OCI-LY1 (cell line): Measurements from ENCODE around the gene VWDE.

Source experiments
- H2AFZ ChIP-seq: fragments of 200-600 bp; sonication (generic), shearing (Covaris generic); 2 replicates; pipeline ENCODE4 v1.6.0; 2014; ENCODE audit warnings: antibody characterized with exemption, mild to moderate bottlenecking, low read length
- H3F3A ChIP-seq: fragments of 200-600 bp; sonication (generic), shearing (Covaris generic); 2 replicates; pipeline ENCODE4 v1.6.0; 2014; ENCODE audit warnings: mild to moderate bottlenecking, antibody characterized with exemption, low read length, moderate library complexity; ENCODE audit not compliant: insufficient read depth
- H3K27ac ChIP-seq: fragments of 200-600 bp; sonication (generic); 2 replicates; pipeline ENCODE4 v1.5.1; 2014; ENCODE audit warnings: low read length, mixed run types, mild to moderate bottlenecking, low read depth; ENCODE audit not compliant: poor library complexity, severe bottlenecking
- H3K27me3 ChIP-seq: fragments of 200-600 bp; sonication (generic); 2 replicates; pipeline ENCODE4 v1.6.0; 2014; ENCODE audit warnings: antibody characterized with exemption, mild to moderate bottlenecking, low read length, moderate library complexity; ENCODE audit not compliant: insufficient read depth
- H3K36me3 ChIP-seq: fragments of 200-600 bp; sonication (generic); 2 replicates; pipeline ENCODE4 v1.6.1; 2014; ENCODE audit warnings: mild to moderate bottlenecking, antibody characterized with exemption, low read length, moderate library complexity, mixed read lengths; ENCODE audit not compliant: insufficient read depth
- H3K4me1 ChIP-seq: fragments of 200-600 bp; sonication (generic); 2 replicates; pipeline ENCODE4 v1.5.1; 2014; ENCODE audit warnings: mild to moderate bottlenecking, low read length, moderate library complexity; ENCODE audit not compliant: insufficient read depth, severe bottlenecking
- H3K4me2 ChIP-seq: fragments of 200-600 bp; sonication (generic), shearing (Covaris generic); 2 replicates; pipeline ENCODE4 v1.6.1; 2014; ENCODE audit warnings: low read length
- H3K4me3 ChIP-seq: fragments of 200-600 bp; sonication (generic); 2 replicates; pipeline ENCODE4 v1.5.1; 2014; ENCODE audit warnings: low read length, low read depth, mild to moderate bottlenecking, mixed read lengths; ENCODE audit not compliant: poor library complexity, severe bottlenecking
- H3K79me2 ChIP-seq: fragments of 200-600 bp; shearing (Covaris generic); 2 replicates; pipeline ENCODE4 v1.6.1; 2016; ENCODE audit warnings: mixed run types, low read length, mixed read lengths; ENCODE audit not compliant: insufficient read depth
- H3K9ac ChIP-seq: fragments of 200-600 bp; sonication (generic), shearing (Covaris generic); 2 replicates; pipeline ENCODE4 v1.6.1; 2014; ENCODE audit warnings: mild to moderate bottlenecking, low read length, mixed read lengths
- H3K9me2 ChIP-seq: fragments of 200-600 bp; sonication (generic), shearing (Covaris generic); 2 replicates; pipeline ENCODE4 v1.6.1; 2014; ENCODE audit warnings: low read depth, mild to moderate bottlenecking, low read length, mixed read lengths
- H3K9me3 ChIP-seq: fragments of 200-600 bp; shearing (Covaris generic); 2 replicates; pipeline ENCODE4 v1.6.1; 2014; ENCODE audit warnings: low read length, mixed read lengths
- H4K20me1 ChIP-seq: fragments of 200-600 bp; sonication (generic), shearing (Covaris generic); 2 replicates; pipeline ENCODE4 v1.6.0; 2016; ENCODE audit warnings: mild to moderate bottlenecking, low read length; ENCODE audit not compliant: insufficient read depth
- EZH2 ChIP-seq: fragments of 200-600 bp; sonication (generic), shearing (Covaris generic); IDR thresholded peaks from 2 replicates; pipeline ENCODE4 v1.8.0; 2017; ENCODE audit warnings: borderline replicate concordance, mixed run types, mild to moderate bottlenecking, antibody characterized with exemption, low read length, moderate library complexity, mixed read lengths
- TF ChIP-seq, protein P1 (sequence below): fragments of 200-600 bp; sonication (generic), shearing (Covaris generic); IDR thresholded peaks from 2 replicates; pipeline ENCODE4 v1.5.1; 2017; ENCODE audit warnings: mild to moderate bottlenecking, antibody characterized with exemption, low read length, moderate library complexity, mixed read lengths

Gene VWDE

DNA sequence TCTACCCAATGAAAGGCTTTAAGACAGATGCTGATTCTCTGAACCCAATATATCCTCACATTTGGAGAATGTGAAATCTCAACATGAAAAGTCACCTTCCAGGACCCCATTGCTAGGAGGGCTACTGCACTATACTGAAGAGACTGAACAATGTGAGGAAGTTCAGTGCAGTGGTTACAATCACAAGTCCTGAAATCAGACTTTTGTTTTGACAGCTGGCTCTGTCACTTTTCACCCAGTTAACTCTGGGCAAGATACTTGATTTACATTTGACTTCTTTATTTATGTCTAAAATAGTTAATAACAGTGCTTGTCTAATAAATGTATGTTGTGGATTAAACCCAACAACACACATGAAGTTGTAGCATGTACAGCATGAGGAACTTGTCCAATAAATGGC is 14.8 kb upstream of the VWDE start:
- Histone ChIP-seq H3K79me2 (no peaks in the 10 kb centered on the region), H3K9ac (no peak overlapping the region), H4K20me1 (no peaks in the 10 kb centered on the region), H3F3A (no peaks in the 10 kb centered on the region), H3K9me2 (no peaks in the 10 kb centered on the region), H3K27ac (no peak overlapping the region), H3K9me3 (no peaks in the 10 kb centered on the region), H3K4me3 (no peak overlapping the region), H3K27me3 (no peaks in the 10 kb centered on the region), H3K4me1 (no peaks in the 10 kb centered on the region), H2AFZ (no peak overlapping the region), H3K36me3 (no peaks in the 10 kb centered on the region), H3K4me2 (no peak overlapping the region)
- TF ChIP-seq, protein P1, sequence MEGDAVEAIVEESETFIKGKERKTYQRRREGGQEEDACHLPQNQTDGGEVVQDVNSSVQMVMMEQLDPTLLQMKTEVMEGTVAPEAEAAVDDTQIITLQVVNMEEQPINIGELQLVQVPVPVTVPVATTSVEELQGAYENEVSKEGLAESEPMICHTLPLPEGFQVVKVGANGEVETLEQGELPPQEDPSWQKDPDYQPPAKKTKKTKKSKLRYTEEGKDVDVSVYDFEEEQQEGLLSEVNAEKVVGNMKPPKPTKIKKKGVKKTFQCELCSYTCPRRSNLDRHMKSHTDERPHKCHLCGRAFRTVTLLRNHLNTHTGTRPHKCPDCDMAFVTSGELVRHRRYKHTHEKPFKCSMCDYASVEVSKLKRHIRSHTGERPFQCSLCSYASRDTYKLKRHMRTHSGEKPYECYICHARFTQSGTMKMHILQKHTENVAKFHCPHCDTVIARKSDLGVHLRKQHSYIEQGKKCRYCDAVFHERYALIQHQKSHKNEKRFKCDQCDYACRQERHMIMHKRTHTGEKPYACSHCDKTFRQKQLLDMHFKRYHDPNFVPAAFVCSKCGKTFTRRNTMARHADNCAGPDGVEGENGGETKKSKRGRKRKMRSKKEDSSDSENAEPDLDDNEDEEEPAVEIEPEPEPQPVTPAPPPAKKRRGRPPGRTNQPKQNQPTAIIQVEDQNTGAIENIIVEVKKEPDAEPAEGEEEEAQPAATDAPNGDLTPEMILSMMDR: no peak
- TF ChIP-seq EZH2: no peak

DNA sequence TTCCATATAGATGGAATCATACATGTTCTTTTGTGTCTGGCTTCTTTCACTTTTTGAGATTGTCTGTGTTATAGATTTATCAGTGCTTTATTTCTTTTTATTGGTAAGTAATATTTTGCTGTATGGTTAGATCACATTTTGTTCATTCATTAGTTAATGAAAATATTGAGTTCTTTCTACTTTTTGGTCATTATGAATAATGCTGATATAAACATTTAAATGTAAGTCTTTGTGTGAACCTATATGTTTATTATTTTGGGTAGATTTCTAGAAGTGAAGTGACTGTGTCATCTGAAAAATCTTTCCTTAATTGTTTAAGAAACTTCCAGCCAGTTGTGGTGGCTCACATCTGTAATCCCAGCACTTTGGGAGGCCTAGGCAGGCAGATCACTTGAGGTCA is 11.4 kb upstream of the VWDE start:
- Histone ChIP-seq H3K4me3 (no peak overlapping the region), H3K9ac (no peak overlapping the region), H3K4me2 (no peak overlapping the region), H4K20me1 (no peaks in the 10 kb centered on the region), H3K36me3 (no peaks in the 10 kb centered on the region), H3K79me2 (no peaks in the 10 kb centered on the region), H3K27me3 (no peaks in the 10 kb centered on the region), H3K9me2 (no peaks in the 10 kb centered on the region), H2AFZ (no peak overlapping the region), H3K27ac (no peak overlapping the region), H3F3A (no peaks in the 10 kb centered on the region), H3K4me1 (no peaks in the 10 kb centered on the region), H3K9me3 (no peaks in the 10 kb centered on the region)
- no peak for TF ChIP-seq EZH2

DNA sequence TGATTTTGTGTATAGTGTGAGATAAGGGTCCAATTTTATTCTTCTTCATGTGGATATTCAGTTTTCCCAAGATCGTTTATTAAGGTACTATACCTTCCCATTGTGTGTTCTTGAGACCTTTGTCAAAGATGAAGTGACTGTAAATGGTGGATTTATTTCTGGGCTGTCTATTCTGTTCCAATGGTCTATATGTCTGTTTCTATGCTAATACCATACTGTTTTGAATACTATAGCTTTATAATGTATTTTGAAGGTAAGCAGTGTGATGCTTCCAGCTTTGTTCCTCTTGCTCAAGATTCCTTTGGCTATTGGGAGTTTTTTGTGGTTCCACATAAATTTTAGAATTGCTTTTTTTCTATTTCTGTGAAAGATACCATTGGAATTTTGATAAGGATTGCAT is 8.7 kb upstream of the VWDE start:
- Histone ChIP-seq H3K9me2 (no peaks in the 10 kb centered on the region), H3K27ac (no peak overlapping the region), H4K20me1 (no peaks in the 10 kb centered on the region), H3K27me3 (no peaks in the 10 kb centered on the region), H3K4me2 (no peak overlapping the region), H3K36me3 (no peaks in the 10 kb centered on the region), H3K4me3 (no peak overlapping the region), H3K79me2 (no peaks in the 10 kb centered on the region), H3K9ac (no peak overlapping the region), H3K4me1 (no peaks in the 10 kb centered on the region), H3F3A (no peaks in the 10 kb centered on the region), H2AFZ (no peak overlapping the region), H3K9me3 (no peaks in the 10 kb centered on the region)
- TF ChIP-seq, protein P1: no peak
- no peak for TF ChIP-seq EZH2

DNA sequence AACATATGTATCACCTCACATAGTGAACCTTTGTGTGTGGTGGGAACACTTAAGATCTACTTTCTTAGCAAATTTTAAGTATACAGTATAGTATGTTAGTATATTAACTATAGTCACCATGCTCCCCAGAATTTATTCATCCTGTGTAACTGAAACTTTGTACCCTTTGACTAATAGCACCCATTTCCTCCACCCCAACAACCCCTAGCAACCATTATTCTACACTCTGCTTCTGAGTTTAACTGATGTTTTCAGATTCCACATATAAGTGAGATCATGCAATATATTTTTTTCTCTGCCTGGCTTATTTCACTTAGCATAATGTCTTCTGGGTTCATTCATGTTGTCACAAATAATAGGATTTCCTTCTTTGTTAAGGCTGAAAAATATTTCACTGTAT is 6.9 kb upstream of the VWDE start:
- no peaks in the 10 kb centered on the region for H3K36me3 ChIP-seq

More for the DNA sequence above, 6.9 kb upstream of the VWDE start:
- H4K20me1 ChIP-seq: no peaks in the 10 kb centered on the region
- H3F3A ChIP-seq: no peaks in the 10 kb centered on the region
- no peak overlapping the region for H2AFZ ChIP-seq
- H3K4me1 ChIP-seq: no peaks in the 10 kb centered on the region
- H3K4me2 ChIP-seq: no peak overlapping the region
- H3K9ac ChIP-seq: no peak overlapping the region
- H3K27me3 ChIP-seq: no peaks in the 10 kb centered on the region
- no peak overlapping the region for H3K4me3 ChIP-seq
- H3K9me2 ChIP-seq: no peaks in the 10 kb centered on the region
- H3K79me2 ChIP-seq: no peaks in the 10 kb centered on the region
- H3K9me3 ChIP-seq: no peaks in the 10 kb centered on the region
- H3K27ac ChIP-seq: no peak overlapping the region
- TF ChIP-seq, protein P1: no peak
- no peak for TF ChIP-seq EZH2
